HG03025 (cell line): ENCODE data around the gene SLC17A7.
"Not testable (repeated sequence)": the region's sequence is repeated elsewhere in the genome, so short reads cannot be mapped to it uniquely, and the experiment has no call there.

Experiments used
- ATAC-seq: cut with Tn5 transposase; IDR thresholded peaks from one replicate; pipeline ENCODE4 v1.9.1; 2021; ENCODE audit warnings: mild to moderate bottlenecking, moderate library complexity; ENCODE audit not compliant: unreplicated experiment, low FRiP score

The SLC17A7 gene

GRCh38 chr19:49441210-49441959, at the start of gene SLC17A7:
SLC17A7 (minus strand) TSS chr19:49441527; CDS start chr19:49441379, 148 bp downstream.
- no peak for ATAC-seq

- ATAC-seq, result no peak
Measured at GRCh38 chr19:49490287-49491029, 49.1 kb upstream of the SLC17A7 start.

GRCh38 chr19:49489601-49490167, 48.4 kb upstream of the SLC17A7 start:
- ATAC-seq, result no peak

- no peak for ATAC-seq
Measured at GRCh38 chr19:49488863-49489537, 47.7 kb upstream of the SLC17A7 start.

- no peak for ATAC-seq
Measured at GRCh38 chr19:49488046-49488862, 46.9 kb upstream of the SLC17A7 start.

GRCh38 chr19:49487277-49488045, 46.1 kb upstream of the SLC17A7 start, which contains the start of gene RPL13A:
RPL13A (plus strand) TSS chr19:49487608; CDS start chr19:49487630, 22 bp downstream.
- peak; percentile 79 for ATAC-seq

GRCh38 chr19:49486710-49487276, 45.5 kb upstream of the SLC17A7 start:
- ATAC-seq, result no peak

GRCh38 chr19:49486232-49486631, 44.9 kb upstream of the SLC17A7 start:
- ATAC-seq, result no peak

GRCh38 chr19:49481020-49481683, 39.8 kb upstream of the SLC17A7 start:
- ATAC-seq, result no peak

- ATAC-seq, result no peak
Measured at GRCh38 chr19:49479975-49480628, 38.8 kb upstream of the SLC17A7 start.

- ATAC-seq, result no peak
Measured at GRCh38 chr19:49475995-49476880, 34.9 kb upstream of the SLC17A7 start.

- no peak for ATAC-seq
Measured at GRCh38 chr19:49475191-49475917, 34.0 kb upstream of the SLC17A7 start.

- no peak for ATAC-seq
Measured at GRCh38 chr19:49474542-49474924, 33.2 kb upstream of the SLC17A7 start.

- no peak for ATAC-seq
Measured at GRCh38 chr19:49473868-49474541, 32.7 kb upstream of the SLC17A7 start, which contains the start of gene FLT3LG. FLT3LG (plus strand) TSS chr19:49474215; CDS start chr19:49474640, 425 bp downstream.

- not testable (repeated sequence) for ATAC-seq
Measured at GRCh38 chr19:49473501-49473867, 32.2 kb upstream of the SLC17A7 start.

GRCh38 chr19:49472936-49473335, 31.6 kb upstream of the SLC17A7 start:
- ATAC-seq, result no peak
